Panc1 (cell line): ENCODE data around the gene CDH13. TPM values are rescaled to one million over a fixed set of nuclear protein-coding genes. Genes with fewer than 3 reads are reported as not detected.

ENCODE experiments used
- ATAC-seq: fragments of 200-7000 bp; cut with Tn5 transposase; 2 replicates; pipeline ENCODE4 v1.9.1; 2020; ENCODE audit warnings: mild to moderate bottlenecking, moderate library complexity
- BruUV-seq: library from RNA; stranded (reverse); fragments of 400-500 nt; replicated peaks from 2 replicates; lab custom pipeline; 2021; lab: Mats Ljungman, UMichigan
- CTCF ChIA-PET: fragments of 300-600 bp; sonication (Branson Sonifier 250); formaldehyde crosslinking; loops from one replicate; lab custom pipeline; 2022; ENCODE audit warnings: antibody characterized with exemption; lab: Charles Lee
- POLR2A ChIA-PET: fragments of 300-600 bp; sonication (Branson Sonifier 250); formaldehyde crosslinking; loops from one replicate; lab custom pipeline; 2022; ENCODE audit warnings: antibody characterized with exemption; lab: Charles Lee
- DNase-seq: peaks from one replicate; pipeline ENCODE4 v3.0.0-alpha.2; 2010; ENCODE audit warnings: low read depth, low spot score
- H3K27ac ChIP-seq: 2 replicates; pipeline ENCODE4 v1.5.1; 2011; ENCODE audit warnings: mild to moderate bottlenecking, low read length, inconsistent platforms
- H3K27me3 ChIP-seq: fragments of 200-500 bp; sonication (Bioruptor generic); 2 replicates; pipeline ENCODE4 v1.6.0; 2014; ENCODE audit warnings: low read length, inconsistent platforms; ENCODE audit not compliant: control insufficient read depth, insufficient read depth
- H3K36me3 ChIP-seq: fragments of 200-500 bp; sonication (Bioruptor generic); 2 replicates; pipeline ENCODE4 v1.5.1; 2014; ENCODE audit warnings: inconsistent platforms, mild to moderate bottlenecking, low read length, moderate library complexity; ENCODE audit not compliant: control insufficient read depth, insufficient read depth
- H3K4me1 ChIP-seq: 2 replicates; pipeline ENCODE4 v1.5.1; 2011; ENCODE audit warnings: inconsistent platforms, mild to moderate bottlenecking, low read length, moderate library complexity; ENCODE audit not compliant: control insufficient read depth, insufficient read depth
- H3K4me3 ChIP-seq, 2 experiments: 2 replicates each; pipeline ENCODE4 v1.5.1; 2011 to 2012; ENCODE audit warnings: low read depth in 2 of 2, low read length in 2 of 2, mild to moderate bottlenecking in 2 of 2, inconsistent platforms in 1 of 2, moderate library complexity in 1 of 2
- H3K9me3 ChIP-seq: fragments of 200-500 bp; sonication (Bioruptor generic); 2 replicates; pipeline ENCODE4 v1.5.1; 2014; ENCODE audit warnings: low read depth, mild to moderate bottlenecking, inconsistent platforms, low read length, moderate library complexity; ENCODE audit not compliant: control insufficient read depth, insufficient read depth
- POLR2AphosphoS5 ChIP-seq: IDR thresholded peaks from 2 replicates; pipeline ENCODE4 v1.6.1; 2012; ENCODE audit warnings: mild to moderate bottlenecking, low read depth, low read length, moderate library complexity
- SIN3A ChIP-seq: IDR thresholded peaks from 2 replicates; pipeline ENCODE4 v1.6.1; 2012; ENCODE audit warnings: low read depth, mild to moderate bottlenecking, low read length, moderate library complexity, borderline replicate concordance; ENCODE audit not compliant: insufficient read depth
- TCF7L2 ChIP-seq: IDR thresholded peaks from 2 replicates; pipeline ENCODE4 v1.6.1; 2011; ENCODE audit warnings: mild to moderate bottlenecking, low read depth, low read length, inconsistent platforms
- in situ Hi-C: cut with HindIII; loops from 2 replicates; pipeline ENCODE4 v1.10.0; 2016; ENCODE audit warnings: low sequenced_read_pairs, low pct_unique_long_range_greater_than_20kb
- intact Hi-C: fragments of 100-400 bp; cut with micrococcal nuclease; formaldehyde crosslinking; loops from one replicate; pipeline ENCODE4 v1.10.0; 2022; ENCODE audit not compliant: unreplicated experiment
- total RNA-seq: library from RNA; stranded (reverse); gene quantifications from one replicate; pipeline ENCODE4 v1.2.1, GENCODE V29; 2021; ENCODE audit not compliant: unreplicated experiment
- TF ChIP-seq, protein P1 (sequence below), 2 experiments: IDR thresholded peaks; 2 replicates each; pipeline ENCODE4 v1.6.1; 2011 to 2012; ENCODE audit warnings: low read depth in 2 of 2, control low read depth in 1 of 2, low read length in 1 of 2, mild to moderate bottlenecking in 1 of 2, moderate library complexity in 1 of 2; ENCODE audit not compliant: insufficient read depth in 1 of 2
- TF ChIP-seq, protein P2 (sequence below): fragments of 450-650 bp; IDR thresholded peaks from 2 replicates; pipeline ENCODE4 v1.5.1; 2017; ENCODE audit warnings: mild to moderate bottlenecking

The CDH13 gene
- total RNA-seq, 1 experiment from 2014 or later: not detected

DNA sequence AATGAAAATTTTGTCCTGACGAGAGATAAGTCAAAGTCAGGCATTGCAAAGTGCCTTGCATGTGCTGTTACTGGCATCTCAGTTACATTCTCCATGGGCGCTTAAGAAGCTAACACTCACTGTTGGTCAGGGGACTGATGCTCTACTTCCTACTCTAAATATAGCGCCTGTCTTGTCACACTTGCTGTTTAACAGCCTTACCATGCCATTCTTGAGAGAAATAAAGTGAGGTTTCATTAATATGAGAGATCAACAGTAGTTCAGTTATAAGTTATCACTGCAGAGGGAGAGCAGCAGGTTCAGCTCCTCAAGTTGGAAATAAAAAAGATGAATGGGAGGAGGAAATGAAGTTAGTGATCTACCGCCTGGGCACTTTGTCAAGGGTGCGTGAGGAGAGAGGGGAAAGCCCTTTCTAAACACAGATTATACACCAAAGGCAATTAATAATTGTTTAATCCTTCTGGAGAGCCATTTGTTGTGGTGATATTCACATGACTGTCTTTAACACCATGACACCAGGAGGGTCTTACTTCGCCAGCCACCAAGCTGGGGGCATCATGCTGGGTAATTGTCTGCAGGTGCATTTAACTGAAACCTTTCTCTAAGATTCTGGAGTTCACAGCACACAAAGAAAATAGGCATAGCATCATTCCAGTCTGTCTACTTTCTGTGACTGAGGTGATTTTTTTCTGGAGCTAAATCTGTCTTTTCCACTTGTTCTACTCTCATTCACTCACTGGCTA, 612.4 kb downstream of the CDH13 start:
- BruUV-seq: no TSS peak
- H3K9me3 ChIP-seq: no peaks in the 10 kb centered on the region
- no peaks in the 10 kb centered on the region for H3K4me1 ChIP-seq
- no peaks in the 10 kb centered on the region for H3K36me3 ChIP-seq
- H3K4me3 ChIP-seq: no peak overlapping the region
- TF ChIP-seq SIN3A (no peak), TCF7L2 (no peak), POLR2AphosphoS5 (no peak)
- TF ChIP-seq, protein P1, sequence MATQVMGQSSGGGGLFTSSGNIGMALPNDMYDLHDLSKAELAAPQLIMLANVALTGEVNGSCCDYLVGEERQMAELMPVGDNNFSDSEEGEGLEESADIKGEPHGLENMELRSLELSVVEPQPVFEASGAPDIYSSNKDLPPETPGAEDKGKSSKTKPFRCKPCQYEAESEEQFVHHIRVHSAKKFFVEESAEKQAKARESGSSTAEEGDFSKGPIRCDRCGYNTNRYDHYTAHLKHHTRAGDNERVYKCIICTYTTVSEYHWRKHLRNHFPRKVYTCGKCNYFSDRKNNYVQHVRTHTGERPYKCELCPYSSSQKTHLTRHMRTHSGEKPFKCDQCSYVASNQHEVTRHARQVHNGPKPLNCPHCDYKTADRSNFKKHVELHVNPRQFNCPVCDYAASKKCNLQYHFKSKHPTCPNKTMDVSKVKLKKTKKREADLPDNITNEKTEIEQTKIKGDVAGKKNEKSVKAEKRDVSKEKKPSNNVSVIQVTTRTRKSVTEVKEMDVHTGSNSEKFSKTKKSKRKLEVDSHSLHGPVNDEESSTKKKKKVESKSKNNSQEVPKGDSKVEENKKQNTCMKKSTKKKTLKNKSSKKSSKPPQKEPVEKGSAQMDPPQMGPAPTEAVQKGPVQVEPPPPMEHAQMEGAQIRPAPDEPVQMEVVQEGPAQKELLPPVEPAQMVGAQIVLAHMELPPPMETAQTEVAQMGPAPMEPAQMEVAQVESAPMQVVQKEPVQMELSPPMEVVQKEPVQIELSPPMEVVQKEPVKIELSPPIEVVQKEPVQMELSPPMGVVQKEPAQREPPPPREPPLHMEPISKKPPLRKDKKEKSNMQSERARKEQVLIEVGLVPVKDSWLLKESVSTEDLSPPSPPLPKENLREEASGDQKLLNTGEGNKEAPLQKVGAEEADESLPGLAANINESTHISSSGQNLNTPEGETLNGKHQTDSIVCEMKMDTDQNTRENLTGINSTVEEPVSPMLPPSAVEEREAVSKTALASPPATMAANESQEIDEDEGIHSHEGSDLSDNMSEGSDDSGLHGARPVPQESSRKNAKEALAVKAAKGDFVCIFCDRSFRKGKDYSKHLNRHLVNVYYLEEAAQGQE (IDR thresholded peaks at IDR 0.05; ENCODE audit: insufficient read depth in 1 of 2, low read depth in 2 of 2, low read length in 1 of 2): no peak
- TF ChIP-seq, protein P2, sequence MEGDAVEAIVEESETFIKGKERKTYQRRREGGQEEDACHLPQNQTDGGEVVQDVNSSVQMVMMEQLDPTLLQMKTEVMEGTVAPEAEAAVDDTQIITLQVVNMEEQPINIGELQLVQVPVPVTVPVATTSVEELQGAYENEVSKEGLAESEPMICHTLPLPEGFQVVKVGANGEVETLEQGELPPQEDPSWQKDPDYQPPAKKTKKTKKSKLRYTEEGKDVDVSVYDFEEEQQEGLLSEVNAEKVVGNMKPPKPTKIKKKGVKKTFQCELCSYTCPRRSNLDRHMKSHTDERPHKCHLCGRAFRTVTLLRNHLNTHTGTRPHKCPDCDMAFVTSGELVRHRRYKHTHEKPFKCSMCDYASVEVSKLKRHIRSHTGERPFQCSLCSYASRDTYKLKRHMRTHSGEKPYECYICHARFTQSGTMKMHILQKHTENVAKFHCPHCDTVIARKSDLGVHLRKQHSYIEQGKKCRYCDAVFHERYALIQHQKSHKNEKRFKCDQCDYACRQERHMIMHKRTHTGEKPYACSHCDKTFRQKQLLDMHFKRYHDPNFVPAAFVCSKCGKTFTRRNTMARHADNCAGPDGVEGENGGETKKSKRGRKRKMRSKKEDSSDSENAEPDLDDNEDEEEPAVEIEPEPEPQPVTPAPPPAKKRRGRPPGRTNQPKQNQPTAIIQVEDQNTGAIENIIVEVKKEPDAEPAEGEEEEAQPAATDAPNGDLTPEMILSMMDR: no peak
- no peak for DNase-seq
- ATAC-seq: no peak
- no peaks in the 10 kb centered on the region for H3K27me3 ChIP-seq
- intact Hi-C loops (no loop called here), in situ Hi-C loops (no loop called here)
- no peak overlapping the region for H3K27ac ChIP-seq
- ChIA-PET POLR2A (no interaction called here), CTCF (no interaction called here)

DNA sequence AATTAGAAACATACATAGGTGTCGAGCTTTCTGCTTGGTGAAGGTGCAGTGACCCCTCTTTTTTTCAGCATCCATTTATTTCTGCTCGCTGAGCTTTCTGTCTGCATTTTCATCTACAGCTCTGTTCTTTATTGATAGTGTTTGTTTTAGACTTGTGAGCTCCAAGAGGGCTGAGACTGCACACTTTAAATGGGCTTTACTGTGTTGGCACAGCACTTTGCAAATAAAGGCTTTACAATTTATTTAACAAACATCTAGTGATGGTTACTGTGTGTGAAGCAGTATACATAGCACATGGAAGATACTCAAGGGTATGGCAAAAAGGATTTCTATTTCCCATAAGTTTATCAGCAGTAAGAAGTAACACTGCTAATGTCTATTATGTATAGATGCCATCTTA, 617.3 kb downstream of the CDH13 start:
- Histone ChIP-seq H3K27me3 (no peaks in the 10 kb centered on the region; the same call in 1 of the 2 replicates), H3K36me3 (no peaks in the 10 kb centered on the region), H3K27ac (no peak overlapping the region), H3K4me1 (no peaks in the 10 kb centered on the region), H3K4me3 (no peak overlapping the region), H3K9me3 (no peaks in the 10 kb centered on the region)
- BruUV-seq: no TSS peak
- DNase-seq (no peak), ATAC-seq (no peak)
- in situ Hi-C loops: no loop called here
- TF ChIP-seq, protein P1 (IDR thresholded peaks at IDR 0.05; ENCODE audit: insufficient read depth in 1 of 2, low read depth in 2 of 2, low read length in 1 of 2): no peak
- no peak for TF ChIP-seq POLR2AphosphoS5
- TF ChIP-seq TCF7L2: no peak
- TF ChIP-seq SIN3A: no peak
- TF ChIP-seq, protein P2: no peak
- ChIA-PET POLR2A (no interaction called here), CTCF (no interaction called here)
- intact Hi-C loops: no loop called here
